OCI-M2 (cell line): ENCODE data around the gene TENT4B.
"Not testable (repeated sequence)": the region's sequence is repeated elsewhere in the genome, so short reads cannot be mapped to it uniquely, and the experiment has no call there.

Experiments used
- DNase-seq: peaks from one replicate; lab custom pipeline; 2025; ENCODE audit not compliant: unreplicated experiment; lab: John Stamatoyannopoulos, UW

Gene TENT4B

DNA sequence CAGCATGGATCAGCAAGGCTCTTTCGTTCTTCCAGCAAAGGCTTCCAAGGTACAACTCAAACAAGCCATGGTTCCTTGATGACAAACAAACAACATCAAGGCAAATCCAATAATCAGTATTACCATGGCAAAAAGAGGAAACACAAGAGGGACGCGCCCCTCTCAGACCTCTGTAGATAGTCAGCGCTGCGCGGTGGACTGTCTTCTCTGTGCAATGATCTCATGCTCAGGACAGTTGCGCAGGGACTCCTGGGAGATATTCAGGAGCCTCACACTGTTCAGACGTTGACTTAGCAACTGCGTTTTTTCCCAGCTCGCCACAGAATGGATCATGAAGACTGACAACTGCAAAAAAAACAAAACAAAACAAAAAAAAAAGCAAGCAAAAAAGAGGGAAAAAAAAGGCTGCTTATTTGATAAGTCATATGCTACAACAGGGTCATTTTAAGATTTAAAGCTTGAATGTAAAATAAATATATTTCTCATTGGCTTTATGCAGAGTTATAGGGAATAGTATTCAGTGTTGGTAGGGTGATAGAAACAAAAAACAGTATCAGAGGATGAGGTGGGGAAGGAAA is 76.1 kb downstream of the TENT4B start:
- no peak for DNase-seq

DNA sequence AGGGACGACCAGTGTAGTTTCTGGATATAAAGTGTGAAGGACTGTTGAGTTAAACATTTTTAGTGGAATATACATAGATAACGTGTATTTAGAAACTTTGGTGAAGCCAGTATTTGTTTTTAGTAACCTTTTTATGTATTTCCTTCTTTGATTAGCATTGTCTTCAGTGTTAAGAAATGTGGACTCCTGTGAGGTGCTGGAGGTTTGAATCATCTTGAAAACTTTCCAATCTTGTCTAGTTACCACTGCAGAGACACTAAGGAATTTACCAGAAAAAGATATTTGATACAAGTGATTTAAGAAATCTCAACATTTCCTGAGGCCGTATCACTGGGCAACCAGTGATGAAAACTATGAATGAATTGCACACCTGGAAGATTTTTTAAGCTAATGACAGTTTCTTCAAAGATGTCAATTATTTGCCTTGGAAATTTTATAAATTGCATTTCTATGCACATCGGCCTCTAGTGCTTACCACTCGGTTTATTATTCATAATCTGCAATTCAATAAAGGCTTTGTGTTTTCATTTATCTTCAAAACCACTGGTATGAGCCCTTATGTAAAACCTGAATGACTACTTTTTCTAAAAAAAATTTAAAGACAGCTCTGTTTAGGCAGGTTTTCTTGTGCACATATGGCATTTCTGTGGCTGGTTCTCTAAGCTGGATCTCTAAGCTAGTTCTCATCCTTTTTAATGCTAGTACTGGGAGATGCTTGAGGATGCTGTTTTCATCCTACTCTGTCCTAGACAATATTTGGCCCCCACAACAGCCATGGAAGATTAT is 81.9 kb downstream of the TENT4B start:
- DNase-seq, result no peak

DNA sequence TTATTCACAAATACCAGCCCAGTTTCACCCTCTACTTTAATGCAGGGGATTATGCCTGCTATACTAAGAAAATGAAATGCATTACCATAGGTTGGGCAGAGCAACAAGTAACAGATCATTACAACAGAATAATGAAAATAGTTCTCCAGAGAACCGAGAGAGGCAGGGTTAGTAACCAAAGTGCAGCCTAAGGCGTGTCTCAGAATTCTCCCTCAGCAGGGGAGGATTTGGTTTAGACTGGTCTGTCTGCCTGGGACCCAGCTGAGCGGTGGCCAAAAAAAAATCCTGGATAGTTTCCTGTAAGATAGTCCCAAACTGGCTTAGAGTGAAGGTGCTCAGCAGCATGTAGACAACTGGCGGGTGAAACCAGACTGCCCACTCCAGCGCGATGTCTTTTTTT is 82.5 kb downstream of the TENT4B start:
- DNase-seq, result no peak

GRCh38 chr16:50238314-50238713 is 85.2 kb downstream of the TENT4B start:
- no peak for DNase-seq

DNA sequence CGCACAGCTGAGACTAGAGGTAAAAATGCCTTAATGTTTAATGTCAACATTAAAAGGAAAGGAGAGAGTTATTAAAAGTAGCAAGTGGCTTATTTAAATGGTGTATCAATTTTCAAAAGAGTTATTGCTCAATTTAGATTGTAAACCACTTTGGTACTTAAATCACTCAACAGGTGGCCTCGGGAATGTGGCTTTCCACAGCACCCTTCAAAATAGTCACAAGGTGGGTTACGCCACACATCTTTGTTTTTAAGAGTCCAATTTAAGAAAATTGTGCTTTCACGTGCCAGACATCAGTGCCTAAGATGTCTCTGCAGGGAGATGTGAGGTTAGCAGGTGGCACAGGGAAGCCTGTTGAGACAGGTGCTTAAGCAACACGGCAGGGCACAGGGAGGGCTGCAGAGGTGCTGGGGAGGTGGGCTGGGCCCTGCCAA is 85.8 kb downstream of the TENT4B start:
- no peak for DNase-seq

DNA sequence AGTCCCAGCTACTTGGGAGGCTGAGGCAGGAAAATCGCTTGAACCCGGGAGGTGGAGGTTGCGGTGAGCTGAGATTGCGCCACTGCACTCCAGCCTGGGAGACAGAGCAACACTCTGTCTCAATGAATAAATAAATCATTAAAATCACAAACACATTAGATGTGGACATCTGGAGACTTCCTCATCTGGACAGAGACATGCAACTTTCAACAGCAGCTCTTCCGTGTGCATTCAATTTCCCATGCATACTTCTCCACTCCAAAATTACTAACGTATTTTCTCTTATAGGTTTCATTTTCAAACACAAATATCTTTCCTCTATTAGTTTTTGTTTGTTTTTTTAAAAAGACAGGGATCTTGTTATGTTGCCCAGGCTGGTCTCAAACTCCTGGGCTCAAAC is 89.9 kb downstream of the TENT4B start:
- DNase-seq, result not testable (repeated sequence)

DNA sequence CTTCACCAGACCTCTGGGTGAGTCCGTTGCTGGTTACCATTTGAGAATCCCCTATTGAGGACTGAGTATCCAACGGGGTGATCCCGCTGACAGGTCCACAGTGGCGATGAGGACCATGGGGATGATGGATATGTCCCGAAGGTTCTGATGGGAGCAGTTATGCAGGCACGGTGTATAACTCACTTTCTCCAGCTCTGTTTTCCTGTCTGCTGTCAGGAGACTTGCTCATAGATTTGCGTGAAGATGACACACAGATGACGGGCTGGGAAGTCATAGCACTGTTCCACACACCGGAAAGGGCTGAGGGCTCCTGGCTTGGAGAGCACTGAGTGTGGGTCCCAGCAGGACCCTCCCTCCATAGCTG is 91.0 kb downstream of the TENT4B start:
- DNase-seq, result no peak

- DNase-seq, result no peak
These were observed 91.7 kb downstream of the TENT4B start for GRCh38 chr16:50244504-50245416.

DNA sequence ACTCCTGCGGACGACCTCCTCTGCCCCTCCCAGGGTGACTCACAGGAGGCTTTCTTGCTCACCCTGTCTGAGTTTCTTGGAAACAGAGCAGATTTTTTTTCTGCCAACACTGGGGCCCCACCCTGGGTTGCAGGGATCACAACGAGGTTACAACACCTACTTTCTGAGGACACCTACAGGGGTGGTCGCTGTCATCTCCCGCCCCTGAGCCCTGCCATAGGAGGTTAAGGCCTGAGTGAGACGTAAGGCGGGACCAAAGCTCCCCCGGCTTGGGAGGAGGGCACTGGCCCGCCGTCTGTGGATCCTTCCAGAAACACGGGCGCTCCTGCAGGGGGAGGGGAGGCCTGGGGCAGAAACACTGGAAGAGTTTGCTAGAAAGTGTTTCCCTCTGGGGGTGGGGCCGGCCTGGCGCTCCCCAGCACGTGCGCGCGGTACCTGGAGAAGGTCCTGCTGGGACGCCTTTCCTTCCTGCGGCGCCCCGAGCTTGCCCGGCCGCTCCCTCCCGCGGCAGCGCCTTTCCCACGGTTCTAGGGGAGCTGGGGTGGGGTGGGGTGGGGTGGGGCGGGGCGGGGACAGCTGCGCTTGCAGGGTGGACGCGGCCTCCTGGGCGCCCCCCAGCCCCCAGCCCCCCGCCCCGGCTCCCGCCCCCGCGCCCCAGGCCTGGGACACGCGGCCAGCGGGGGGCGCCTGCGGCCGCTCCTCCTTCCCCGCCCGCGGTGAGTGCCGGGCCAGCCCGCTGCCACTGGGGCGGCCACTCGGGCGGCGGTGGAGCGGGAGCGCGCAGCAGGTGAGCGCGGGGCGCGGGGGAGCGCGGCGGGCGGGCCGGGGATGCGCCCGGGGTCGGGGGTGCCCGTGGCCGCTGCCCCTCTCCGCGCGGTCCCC is 92.6 kb downstream of the TENT4B start:
- no peak for DNase-seq

DNA sequence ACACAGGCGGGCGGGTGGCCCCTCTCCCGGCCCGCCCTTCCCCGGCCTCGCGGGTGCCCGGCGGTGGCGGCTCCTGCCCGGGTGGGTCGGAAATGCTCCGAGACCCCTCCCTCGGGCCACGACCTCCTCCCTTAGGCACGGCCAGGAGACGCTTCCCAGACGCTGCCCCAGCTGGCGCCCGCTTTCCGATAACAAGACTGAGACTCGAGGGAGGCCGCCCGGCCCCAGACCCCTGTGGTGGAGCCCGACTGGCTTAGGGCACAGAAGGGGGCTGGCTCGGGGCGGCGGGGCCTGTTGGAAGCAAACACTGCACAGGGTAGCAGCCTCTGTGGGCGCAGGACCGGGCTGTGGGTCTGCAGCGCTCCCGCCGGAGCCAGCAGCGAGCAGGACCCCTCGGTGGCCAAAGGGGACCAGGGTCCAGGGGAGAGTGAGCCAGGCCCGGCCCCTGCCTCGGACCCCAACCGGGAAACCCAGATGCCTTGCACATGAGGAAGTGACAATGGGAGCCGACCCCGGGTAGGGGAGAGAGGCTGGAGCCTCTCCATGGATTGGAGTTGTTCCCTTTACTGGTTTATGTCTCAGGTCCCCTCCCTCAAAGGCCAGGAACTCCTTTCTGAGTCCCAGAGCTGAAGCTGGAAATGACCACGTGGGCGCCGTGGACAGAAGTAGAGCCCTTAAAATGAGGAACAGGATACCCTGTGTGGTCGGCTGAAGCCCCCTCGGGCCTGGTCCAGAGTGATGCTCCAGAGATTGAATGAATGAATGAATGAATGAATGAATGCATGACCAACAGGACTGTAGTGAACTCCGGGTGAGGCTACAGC is 93.4 kb downstream of the TENT4B start:
- no peak for DNase-seq

DNA sequence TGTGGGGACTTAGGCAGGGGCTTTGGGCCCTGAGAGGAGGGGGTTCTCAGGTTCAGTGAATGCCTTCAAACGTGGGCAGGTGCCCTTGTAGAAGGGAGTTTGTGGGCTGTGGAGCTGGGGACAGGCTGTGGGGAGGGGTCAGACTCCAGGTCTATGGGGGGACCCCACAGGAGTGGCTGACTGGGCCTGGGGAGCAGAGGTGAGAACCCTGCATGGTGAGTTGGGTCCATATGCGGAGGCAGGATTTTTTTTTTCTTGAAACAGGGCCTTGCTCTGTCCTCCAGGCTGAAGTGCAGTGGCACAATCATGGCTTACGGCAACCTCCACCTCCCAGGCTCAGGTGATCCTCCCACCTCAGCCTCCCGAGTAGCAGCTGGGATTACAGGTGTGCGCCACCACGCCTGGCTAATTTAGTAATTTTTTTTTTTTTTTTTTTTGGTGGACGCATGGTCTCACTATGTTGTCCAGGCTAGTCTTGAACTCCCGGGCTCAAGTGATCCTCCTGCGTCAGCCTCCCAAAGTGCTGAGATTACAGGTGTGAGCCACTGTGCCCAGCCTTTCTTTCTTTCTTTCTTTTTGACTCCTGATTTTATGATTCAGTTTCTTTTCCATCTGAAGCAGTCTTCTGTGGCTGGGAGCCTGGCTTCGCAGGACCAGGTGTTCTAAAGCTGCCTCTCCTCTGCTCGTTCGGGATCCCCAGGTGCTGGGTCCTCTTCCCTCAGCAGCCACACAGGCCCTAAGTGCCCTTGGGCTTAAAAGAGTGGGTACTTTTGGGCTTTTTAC is 94.2 kb downstream of the TENT4B start:
- DNase-seq, result no peak

- no peak for DNase-seq
These were observed 95.0 kb downstream of the TENT4B start for GRCh38 chr16:50247906-50248608.

- no peak for DNase-seq
These were observed 95.7 kb downstream of the TENT4B start for GRCh38 chr16:50248845-50249244.

- no peak for DNase-seq
These were observed 98.4 kb downstream of the TENT4B start for GRCh38 chr16:50251375-50252081.

DNA sequence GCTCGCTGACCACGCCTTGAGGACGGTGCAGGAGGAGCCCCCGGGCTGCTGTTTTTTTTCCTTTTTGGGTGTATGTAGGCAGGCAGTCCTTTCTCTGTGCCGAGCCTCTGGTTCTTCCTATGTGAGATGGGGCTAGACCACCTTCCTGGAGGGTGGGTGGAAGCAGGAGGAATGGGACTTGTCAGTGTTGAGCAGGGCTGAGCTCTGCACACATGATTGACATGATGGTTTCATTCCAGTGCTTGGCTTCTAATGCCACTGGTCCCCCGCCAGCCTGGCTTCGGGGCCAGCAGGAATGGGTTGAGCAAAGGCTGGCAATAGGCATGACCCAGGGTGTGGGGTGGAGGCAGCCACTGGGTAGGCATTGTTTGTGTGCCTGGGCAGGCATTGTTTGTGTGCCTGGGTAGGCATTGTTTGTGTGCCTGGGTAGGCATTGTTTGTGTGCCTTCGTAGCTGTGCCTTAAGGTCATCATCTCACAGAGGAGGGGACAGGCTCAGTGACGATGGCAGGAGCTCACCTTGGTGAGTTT is 99.0 kb downstream of the TENT4B start:
- no peak for DNase-seq

DNA sequence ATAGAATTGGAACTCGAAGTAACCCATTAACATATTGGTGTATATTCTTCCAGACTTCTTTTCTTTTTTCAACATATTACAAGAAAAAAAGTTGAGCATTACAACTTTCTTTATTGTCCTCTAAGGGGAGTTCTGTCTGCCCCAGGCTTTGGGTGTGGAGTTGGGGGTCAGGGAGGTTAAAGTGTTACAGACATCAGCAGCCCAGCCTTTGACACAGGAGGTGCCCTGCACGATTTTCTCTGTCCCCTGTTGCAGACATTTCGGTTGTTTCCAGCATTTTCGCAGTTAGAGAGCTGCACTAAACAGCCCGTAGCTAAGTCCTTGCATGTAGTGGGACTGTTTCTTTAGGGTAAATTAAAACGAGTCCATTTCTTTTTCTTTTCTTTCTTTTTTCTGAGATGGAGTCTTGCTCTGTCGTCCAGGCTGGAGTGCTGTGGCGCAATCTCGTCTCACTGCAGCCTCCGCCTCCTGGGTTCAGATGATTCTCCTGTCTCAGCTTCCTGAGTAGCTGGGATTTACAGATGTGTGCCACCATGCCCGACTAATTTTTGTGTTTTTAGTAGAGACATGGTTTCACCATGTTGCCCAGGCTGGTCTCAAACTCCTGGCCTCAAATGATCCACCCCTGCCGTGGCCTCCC is 99.9 kb downstream of the TENT4B start:
- DNase-seq, result no peak

DNA sequence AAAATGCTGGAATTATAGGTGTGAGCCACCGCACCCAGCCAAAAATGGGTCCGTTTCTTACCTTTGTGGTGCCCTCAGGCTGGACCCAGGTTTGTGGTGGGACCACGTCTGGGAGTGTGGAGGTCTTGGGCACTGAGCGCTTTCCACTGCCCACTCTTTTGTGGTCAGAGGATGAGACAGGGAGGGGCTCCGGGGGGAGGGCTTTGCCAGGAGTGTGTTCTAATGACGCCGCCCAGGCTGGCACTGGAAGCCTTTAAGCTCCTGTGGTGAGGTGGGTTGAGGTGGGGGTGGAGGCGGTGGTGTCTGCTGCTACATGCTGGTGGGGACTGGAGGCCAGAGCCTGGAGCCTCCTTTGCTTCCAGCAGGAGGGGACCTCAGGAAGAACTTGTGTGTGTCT is 100.4 kb downstream of the TENT4B start:
- no peak for DNase-seq
